Measurements from ENCODE around the gene KANK2. TPM values are rescaled to one million over a fixed set of nuclear protein-coding genes. Genes with fewer than 3 reads are reported as not detected.

KANK2 gene
- total RNA-seq, 4 donors from 2014 or later: 326 to 762 (median 535) TPM

DNA sequence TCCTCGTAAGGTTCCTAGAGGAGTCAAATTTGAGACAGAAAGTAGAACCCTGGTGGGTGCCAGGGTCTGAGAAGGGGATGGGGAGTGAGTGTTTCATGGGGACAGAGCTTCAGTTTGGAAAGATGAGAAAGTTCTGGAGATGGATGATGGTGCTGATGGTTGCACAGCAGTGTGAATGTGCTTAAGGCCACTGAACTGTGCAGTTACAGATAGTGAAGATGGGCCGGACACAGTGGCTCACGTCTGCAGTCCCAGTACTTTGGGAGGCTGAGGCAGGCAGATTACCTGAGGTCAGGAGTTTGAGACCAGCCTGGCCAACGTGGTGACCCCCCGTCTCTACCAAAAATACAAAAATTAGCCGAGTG, 42.7 kb downstream of the KANK2 start:
- no peaks in the 10 kb centered on the region for H3K9me3 ChIP-seq
- peaks cover 6 to 14% of the 10 kb centered on the region in 2 donors for H3K4me1 ChIP-seq
- intact Hi-C loops (cut with DNase I; ENCODE audit: low total_unique reads): no loop called here
- H3K27me3 ChIP-seq: no peaks in the 10 kb centered on the region
- no peak overlapping the region for H3K4me3 ChIP-seq
- no peak for DNase-seq
- no peaks in the 10 kb centered on the region for H3K36me3 ChIP-seq
- TF ChIP-seq, protein P1, sequence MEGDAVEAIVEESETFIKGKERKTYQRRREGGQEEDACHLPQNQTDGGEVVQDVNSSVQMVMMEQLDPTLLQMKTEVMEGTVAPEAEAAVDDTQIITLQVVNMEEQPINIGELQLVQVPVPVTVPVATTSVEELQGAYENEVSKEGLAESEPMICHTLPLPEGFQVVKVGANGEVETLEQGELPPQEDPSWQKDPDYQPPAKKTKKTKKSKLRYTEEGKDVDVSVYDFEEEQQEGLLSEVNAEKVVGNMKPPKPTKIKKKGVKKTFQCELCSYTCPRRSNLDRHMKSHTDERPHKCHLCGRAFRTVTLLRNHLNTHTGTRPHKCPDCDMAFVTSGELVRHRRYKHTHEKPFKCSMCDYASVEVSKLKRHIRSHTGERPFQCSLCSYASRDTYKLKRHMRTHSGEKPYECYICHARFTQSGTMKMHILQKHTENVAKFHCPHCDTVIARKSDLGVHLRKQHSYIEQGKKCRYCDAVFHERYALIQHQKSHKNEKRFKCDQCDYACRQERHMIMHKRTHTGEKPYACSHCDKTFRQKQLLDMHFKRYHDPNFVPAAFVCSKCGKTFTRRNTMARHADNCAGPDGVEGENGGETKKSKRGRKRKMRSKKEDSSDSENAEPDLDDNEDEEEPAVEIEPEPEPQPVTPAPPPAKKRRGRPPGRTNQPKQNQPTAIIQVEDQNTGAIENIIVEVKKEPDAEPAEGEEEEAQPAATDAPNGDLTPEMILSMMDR (IDR thresholded peaks at IDR 0.05): no peak
- no peak for TF ChIP-seq POLR2A (IDR thresholded peaks at IDR 0.05)
- peak overlapping the region in 1 of 2 donors; percentile 88 for H3K27ac ChIP-seq

DNA sequence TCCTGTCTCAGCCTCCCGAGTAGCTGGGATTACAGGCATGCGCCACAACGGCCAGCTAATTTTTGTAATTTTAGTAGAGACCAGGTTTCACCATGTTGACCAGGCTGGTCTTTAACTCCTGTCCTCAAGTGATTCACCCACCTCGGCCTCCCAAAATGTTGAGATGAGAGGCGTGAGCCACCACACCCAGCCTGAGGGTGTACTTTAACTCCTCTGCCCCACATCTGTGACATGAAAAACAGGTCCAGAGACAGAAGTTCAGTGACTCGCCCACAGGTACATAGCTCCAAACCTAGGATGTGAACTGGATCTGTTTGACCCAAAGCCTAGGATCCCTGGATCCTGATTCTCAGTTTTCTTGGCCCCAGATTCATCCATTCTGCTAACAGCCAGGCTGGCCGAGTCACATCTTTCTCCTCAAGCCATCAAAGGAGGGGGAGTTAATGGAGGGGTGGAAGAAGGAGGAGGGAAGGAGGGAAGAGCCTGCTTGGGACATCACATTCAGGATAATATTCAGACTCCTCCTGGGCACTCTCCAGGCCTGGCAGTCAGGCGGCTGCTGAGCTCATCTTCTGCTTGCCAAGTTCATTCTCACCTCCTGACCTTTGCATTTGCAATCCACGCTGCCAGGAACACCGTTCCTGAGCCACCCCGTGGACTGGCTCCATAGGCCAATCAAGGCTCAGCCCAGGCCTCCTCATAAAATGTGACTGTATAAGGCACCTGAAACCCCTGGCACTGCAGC, 44.9 kb downstream of the KANK2 start:
- H3K4me3 ChIP-seq: no peak overlapping the region
- no peaks in the 10 kb centered on the region for H3K36me3 ChIP-seq
- H3K27me3 ChIP-seq: no peaks in the 10 kb centered on the region
- H3K4me1 ChIP-seq: peaks cover 6 to 14% of the 10 kb centered on the region in 2 donors
- intact Hi-C loops (cut with DNase I; ENCODE audit: low total_unique reads): no loop called here
- no peaks in the 10 kb centered on the region for H3K9me3 ChIP-seq
- no peak for TF ChIP-seq POLR2A (IDR thresholded peaks at IDR 0.05)
- TF ChIP-seq, protein P1 (IDR thresholded peaks at IDR 0.05): no peak
- DNase-seq: peak; percentile 87 to 93
- H3K27ac ChIP-seq: peak overlapping the region; percentile 88 to 89

DNA sequence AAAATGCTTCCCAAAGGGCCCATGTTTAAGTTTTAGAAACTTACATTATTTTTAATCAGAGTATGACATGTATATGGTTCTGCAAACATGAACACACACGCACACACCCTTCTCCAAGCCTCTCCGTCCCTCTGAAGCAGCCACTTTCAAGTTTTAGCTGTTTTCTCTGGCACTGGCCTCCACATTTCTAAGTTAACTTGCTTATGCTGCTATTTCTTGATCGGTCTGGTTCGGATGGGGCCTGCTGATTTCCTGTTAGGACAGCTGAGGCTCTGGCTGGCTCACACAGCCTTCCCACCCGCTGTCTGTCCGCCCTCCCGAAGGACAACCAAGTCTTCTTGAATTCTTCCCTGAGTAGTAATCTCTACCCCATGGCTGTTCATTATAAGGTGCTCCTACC, 46.2 kb downstream of the KANK2 start:
- no peaks in the 10 kb centered on the region for H3K36me3 ChIP-seq
- no peak overlapping the region for H3K4me3 ChIP-seq
- no peaks in the 10 kb centered on the region for H3K27me3 ChIP-seq
- no peak for DNase-seq
- H3K4me1 ChIP-seq: peaks cover 2 to 14% of the 10 kb centered on the region in 2 donors
- TF ChIP-seq POLR2A (IDR thresholded peaks at IDR 0.05): no peak
- TF ChIP-seq, protein P1 (IDR thresholded peaks at IDR 0.05): no peak
- intact Hi-C loops (cut with DNase I; ENCODE audit: low total_unique reads): no loop called here
- no peaks in the 10 kb centered on the region for H3K9me3 ChIP-seq
- peak overlapping the region; percentile 88 to 89 for H3K27ac ChIP-seq

DNA sequence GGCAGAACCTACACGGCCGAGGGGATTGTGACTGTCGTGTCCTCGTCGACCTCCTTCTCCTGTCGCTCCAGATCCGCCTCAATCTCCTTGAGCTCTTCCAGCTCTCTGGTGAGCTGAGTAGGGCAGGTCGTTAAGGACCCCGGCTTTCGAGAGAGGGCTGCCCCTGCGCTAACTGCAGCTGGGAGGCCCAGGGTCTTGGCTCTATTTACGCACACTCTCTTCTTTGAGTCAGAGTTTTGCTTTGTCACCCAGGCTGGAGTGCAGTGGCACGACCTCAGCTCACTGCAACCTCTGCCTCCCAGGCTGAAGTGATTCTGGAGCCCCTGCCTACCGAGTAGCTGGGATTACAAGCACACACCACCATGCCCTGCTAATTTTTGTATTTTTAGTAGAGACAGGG, 49.3 kb downstream of the KANK2 start:
- Histone ChIP-seq H3K27me3 (no peaks in the 10 kb centered on the region), H3K27ac (peak overlapping the region in 1 of 2 donors; percentile 63), H3K4me1 (peaks cover 0 to 19% of the 10 kb centered on the region in 2 donors), H3K36me3 (no peaks in the 10 kb centered on the region), H3K9me3 (no peaks in the 10 kb centered on the region), H3K4me3 (no peak overlapping the region)
- TF ChIP-seq POLR2A (IDR thresholded peaks at IDR 0.05): no peak
- TF ChIP-seq, protein P1 (IDR thresholded peaks at IDR 0.05): no peak
- no peak for DNase-seq
- intact Hi-C loops (cut with DNase I; ENCODE audit: low total_unique reads): no loop called here

DNA sequence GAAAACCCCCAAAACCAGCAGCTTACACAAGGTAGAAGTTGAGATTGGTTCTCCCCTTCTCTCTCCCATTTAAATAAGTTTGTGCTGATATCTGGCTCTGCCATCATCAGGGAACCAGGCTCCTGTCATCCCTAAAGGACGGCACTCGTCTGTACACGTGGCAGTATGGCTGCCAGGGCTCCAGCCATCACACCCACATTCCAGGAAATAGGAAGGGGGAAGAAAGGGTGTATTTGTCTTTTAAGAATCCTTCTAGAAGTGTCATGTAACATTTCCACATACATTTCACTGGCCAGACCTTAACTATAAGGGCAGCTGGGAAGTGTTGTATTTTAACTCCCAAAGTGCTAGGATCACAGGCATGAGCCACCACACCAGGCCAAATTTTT, 51.8 kb downstream of the KANK2 start:
- Histone ChIP-seq H3K4me1 (peaks cover 0 to 22% of the 10 kb centered on the region in 2 donors), H3K27me3 (no peaks in the 10 kb centered on the region), H3K4me3 (no peak overlapping the region), H3K36me3 (no peaks in the 10 kb centered on the region), H3K9me3 (no peaks in the 10 kb centered on the region), H3K27ac (peak overlapping the region; percentile 95 to 99)
- intact Hi-C loops (cut with DNase I; ENCODE audit: low total_unique reads): no loop called here
- TF ChIP-seq, protein P1 (IDR thresholded peaks at IDR 0.05): no peak
- TF ChIP-seq POLR2A (IDR thresholded peaks at IDR 0.05): no peak
- no peak for DNase-seq

Data from uterus (tissue), 4 donors.